NT2/D1 (cell line): ENCODE measurements around the gene SLC25A21.

Source experiments
- SUZ12 ChIP-seq: IDR thresholded peaks from 2 replicates; pipeline ENCODE4 v1.6.1; 2011; ENCODE audit not compliant: insufficient read length, insufficient read depth; ENCODE audit errors: extremely low read depth
- ZNF274 ChIP-seq: IDR thresholded peaks from 2 replicates; pipeline ENCODE4 v1.6.1; 2011; ENCODE audit warnings: mild to moderate bottlenecking, low read depth, low read length

- TF ChIP-seq ZNF274 (no peak), SUZ12 (no peak)
Observed at GRCh38 chr14:37116933-37117849, 55.2 kb downstream of the SLC25A21 start.
